NOMO-1 treated with DMSO at 0.1 percent for 48 hours (cell line): ENCODE results near the gene RPS27.
"Not testable (repeated sequence)": the region's sequence is repeated elsewhere in the genome, so short reads cannot be mapped to it uniquely, and the experiment has no call there.

Experiments used
- DNase-seq: peaks from one replicate; lab custom pipeline; 2025; ENCODE audit not compliant: unreplicated experiment; lab: John Stamatoyannopoulos, UW

RPS27 gene

DNA sequence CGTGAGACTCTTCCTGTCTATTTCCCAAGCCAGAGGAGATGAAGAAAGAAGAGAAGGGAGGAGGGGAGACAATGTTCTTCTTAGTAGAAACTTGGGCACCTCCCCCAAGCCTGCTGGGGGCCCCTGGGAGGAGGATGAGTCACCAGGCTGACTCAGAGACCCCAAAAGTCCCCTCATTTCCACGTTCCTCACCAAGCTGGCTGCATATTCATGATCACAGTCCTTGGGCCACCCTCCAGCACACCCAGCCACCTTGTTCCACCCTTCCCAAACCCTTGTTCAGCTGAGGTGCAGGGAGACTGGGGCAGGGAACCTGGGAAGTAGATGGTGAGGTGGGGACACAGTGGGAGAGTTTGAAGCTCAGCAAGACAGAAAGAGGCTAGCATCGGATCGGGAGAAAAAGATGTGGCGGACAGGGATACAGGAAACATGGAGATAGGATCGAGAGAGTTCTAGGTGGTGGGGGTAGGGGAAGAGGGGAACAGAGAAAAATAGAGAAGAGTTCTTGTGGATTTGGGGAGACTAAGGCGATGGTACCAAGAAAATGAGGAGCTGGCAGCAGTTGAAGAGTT, 5.1 kb upstream of the RPS27 start:
- no peak for DNase-seq

DNA sequence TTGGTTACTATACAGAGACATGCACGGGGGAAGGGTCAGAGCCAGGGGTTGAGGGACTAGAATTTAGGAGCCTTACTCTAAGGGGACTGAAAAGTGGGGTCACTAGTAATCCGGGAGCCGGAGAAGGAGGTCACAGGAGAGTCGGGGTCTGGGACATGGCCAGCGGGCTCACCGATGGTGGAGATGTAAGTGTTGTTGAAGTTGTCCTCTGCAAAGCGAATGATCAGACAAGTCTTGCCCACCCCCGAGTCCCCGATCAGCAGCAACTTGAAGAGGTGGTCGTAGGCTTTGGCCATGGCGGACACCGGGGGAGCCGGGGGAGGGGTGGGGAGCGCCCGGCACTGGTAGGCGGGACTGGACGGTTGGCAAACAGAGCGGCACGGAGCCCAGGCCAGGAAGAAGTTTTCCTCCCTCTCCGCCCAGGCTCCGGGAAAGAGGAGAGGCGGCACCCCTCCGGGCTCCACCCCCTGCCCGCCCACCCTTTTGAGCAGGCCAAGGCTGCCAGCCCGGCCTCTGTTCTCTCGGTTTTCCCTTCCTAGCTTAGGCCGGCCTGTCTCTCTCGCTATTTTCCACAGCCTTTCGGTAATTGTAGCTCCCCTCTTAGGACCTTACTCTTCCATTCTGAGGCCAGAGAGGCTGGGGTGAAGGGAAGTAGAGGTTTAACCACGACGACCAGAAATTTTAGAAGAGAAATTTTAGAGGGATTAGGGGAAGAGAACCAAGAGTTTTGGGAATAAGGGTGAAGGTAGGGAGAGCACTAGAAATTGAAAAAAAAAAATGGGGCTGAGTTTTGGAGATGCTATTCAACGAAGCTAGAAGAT, 4.4 kb upstream of the RPS27 start, which contains the start of gene RAB13:
Gene RAB13 (minus strand): TSS at position 399 of the 821 bp plus-strand sequence. CDS start 103 bp downstream, at position 296.
- DNase-seq = peak; percentile 38

DNA sequence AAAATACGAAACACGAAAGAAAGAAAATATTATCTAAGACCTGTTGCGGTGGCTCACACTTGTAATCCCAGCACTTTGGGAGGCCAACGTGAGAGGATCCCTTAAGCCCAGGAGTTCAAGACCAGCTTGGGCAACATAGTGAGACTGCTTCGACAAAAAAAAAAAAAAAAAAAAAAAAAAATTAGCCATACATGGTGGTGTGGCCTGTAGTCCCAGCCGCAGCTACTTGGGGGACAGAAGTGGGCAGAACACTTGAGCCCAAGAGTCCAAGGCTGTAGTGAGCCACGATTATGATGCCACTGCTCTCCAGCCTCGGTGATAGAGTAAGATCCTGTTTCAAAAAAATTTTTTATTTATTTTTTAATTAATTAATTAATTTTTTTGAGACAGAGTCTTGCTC, 2.9 kb upstream of the RPS27 start:
- DNase-seq = no peak

DNA sequence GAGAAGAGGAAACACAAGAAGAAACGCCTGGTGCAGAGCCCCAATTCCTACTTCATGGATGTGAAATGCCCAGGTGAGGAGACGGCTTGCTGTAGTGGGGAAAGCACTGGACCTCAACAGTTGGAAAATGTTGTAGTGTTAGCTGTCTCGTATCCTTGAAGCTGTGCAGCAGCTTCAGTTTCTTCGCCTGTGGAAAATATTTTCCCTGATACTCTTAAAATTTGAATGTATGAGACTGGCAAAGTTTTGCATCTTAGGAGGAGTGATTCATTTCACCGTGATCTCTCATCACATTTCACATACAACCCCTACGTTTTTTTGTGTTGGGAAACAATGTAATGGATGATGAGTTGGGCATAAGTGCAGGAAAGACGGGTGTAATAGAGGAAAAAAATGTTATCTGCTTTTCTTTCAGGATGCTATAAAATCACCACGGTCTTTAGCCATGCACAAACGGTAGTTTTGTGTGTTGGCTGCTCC, 629 bp downstream of the RPS27 start:
- no peak for DNase-seq

DNA sequence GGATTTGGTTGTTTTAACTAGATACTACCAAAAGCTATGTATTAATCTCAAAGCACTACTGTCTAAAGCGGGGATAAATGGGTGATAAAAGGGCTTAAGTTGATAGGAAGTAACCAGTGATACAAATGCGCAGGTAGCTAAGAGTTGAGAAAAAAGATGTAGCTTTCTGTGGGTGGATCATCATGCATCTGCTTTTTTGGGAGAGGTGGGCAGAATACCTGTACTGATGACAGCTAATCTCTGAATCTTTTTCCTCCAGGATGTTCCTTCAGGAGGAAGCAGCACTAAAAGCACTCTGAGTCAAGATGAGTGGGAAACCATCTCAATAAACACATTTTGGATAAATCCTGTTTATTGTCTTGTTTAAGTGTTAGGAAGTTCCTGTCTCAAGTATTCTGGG, 1.2 kb downstream of the RPS27 start:
- DNase-seq = no peak

DNA sequence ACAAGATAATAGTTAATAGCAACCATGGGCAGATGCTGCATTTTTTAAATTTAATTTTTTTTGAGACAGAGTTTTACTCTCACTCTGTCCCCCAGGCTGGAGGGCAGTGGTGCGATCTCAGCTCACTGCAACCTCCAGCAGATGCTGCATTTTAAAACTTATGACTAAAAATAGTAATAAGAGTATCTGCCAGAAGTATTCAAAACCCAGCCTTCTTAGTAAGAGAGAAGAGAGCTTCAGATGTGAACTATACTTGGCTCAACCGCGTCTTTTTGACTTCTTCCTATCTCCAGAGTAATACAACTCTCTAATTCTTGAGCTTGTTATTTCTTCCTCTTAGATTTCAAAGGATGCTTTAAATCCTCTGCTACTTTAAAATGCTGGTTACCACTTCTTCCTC, 4.6 kb downstream of the RPS27 start:
- no peak for DNase-seq

DNA sequence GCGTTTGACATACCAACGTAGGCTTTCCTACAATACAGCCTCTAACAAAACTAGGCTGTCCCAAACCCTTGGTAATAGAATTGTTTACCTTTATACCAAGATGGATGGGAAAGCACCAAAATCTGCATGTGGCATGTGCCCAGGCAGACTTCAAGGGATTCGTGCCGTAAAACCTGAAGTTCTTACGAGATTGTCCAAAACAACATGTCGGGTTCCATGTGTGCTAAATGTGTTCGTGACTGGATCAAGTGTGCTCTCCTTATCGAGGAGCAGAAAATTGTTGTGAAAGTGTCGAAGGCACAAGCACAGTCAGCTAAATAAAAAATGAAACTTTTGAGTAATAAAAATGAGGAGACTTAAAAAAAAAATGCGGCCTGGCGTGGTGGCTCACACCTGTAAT, 5.1 kb downstream of the RPS27 start:
- DNase-seq = no peak

DNA sequence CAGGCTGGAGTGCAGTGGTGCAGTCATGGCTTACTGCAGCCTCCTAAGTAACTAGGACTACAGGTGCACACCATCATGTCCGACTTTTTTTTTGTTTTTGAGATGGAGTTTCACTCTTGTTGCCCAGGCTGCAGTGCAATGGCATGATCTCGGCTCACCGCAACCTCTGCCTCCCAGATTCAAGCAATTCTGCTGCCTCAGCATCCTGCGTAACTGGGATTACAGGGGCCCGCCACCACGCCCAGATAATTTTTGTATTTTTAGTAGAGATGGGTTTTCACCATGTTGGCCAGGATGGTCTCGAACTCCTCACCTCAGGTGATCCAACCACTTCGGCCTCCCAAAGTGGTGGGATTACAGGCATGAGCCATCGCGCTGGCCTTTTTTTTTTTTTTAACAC, 6.3 kb downstream of the RPS27 start:
- DNase-seq = not testable (repeated sequence)

DNA sequence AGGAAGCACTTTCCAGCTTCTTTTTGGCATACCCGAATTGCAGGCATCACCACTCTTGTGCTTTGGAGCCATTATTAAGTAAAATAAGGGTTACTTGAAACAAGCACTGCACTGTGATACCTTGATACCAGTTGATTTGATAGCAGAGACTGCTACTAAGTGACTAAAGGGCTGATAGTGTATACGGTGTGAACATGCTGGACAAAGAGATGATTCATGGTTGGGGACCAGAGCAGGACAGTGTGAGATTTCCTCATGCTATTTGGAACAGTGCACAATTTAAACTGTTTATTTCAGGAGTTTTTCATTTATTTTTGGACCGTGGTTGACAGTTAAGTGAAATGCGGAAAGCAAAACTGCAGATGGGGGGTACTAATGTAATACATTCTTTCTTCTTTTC, 9.9 kb downstream of the RPS27 start:
- no peak for DNase-seq

DNA sequence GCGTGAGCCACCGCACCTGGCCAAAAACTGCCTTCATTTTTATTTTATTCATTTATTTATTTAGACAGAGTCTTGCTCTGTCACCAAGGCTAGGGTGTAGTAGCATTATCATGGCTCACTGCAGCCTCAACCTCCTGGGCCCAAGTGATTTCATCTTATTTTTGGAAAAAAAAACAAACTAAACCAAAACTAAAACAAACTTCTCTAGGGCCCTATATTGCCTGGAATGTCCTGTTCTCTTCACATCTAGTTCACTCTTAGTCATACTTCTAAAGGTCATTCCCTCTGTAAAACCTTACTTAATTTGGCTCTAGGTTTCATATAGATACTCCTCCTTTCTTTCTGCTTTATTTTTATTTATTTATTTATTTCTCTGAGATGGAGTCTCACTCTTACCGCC, 15.6 kb downstream of the RPS27 start:
- DNase-seq = no peak

DNA sequence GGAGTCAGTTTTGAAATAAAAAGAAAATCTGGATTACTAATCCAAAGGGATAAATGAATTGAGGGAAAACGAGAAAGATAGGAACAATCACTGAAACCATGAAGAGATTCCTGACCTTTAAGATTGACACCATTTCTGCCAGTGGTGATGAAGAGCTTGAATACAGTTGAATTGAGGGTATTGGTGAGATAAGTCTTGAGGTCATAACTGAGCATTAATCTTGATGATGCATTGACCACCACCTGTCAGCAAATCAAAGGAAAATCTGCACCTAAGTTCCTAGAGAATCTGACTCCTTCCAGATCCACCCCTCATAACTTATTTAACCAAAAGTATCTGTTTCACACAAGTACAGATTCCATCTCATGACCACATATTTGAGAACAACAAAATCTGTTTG, 21.6 kb downstream of the RPS27 start:
- DNase-seq = no peak

DNA sequence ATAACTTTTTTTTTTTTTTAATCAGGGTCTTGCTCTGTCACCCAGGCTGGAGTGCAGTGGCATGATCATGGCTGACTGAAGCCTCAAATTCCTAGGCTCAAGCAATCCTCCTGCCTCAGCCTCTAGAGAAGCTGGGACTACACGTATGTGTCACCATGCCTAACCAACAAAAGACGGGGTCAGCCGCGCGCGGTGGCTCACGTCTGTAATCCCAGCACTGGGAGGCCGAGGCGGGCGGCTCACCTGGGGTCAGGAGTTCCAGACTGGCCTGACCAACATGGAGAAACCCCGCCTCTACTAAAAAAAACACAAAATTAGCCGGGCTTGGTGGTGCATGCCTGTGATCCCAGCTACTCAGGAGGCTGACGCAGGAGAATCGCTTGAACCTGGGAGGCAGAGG, 22.0 kb downstream of the RPS27 start:
- DNase-seq = not testable (repeated sequence)

DNA sequence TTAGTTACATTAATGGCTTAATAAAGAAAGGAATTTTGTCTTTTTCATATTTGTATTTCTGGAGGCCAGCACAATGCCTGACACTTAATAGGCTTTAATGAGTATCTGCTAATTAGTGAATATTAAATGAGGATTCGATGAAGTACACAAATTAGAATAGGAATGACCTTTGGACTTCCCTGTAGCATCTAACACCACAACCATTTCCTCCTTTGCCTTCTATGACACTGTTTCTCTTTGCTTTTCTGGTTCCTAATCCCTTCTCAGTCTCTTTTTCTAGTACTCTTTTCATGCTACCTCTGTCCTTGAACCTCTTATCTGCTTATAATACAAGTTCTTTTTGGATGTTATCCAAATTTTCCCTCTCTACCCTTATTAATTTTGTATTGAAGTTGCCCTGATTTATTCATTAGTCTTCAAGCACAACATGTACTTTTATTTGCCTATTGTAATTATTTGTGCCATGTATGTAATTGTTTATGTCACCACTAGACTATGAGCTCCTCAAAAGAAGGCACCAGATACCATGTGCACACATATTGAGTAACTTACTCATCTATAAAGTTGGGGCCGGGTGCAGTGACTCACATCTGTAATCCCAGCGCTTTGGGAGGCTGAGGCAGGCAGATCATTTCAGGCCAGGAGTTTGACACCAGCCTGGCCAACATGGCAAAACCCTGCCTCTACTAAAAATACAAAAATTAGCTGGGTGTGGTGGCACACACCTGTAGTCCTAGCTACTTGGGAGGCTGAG, 23.8 kb downstream of the RPS27 start:
- DNase-seq = peak; percentile 68

DNA sequence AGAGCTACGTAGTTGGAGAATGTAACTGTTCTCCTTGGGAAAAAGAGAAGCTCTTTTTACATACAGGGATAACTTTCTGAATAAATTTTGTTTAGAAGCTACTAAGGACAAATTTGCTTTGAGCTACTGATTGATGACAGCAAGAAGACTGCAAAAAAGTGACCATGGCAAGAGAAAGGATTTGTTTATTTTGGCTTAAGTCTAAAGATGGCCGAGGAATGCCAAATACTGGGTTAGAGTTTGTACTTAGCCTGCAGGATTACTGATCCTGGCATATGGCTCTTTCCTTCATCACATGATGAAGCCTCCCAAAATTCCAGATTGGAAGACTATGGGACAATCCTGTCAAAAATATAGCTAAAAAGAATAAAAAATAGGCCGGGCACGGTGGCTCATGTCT, 28.7 kb downstream of the RPS27 start:
- DNase-seq = no peak

DNA sequence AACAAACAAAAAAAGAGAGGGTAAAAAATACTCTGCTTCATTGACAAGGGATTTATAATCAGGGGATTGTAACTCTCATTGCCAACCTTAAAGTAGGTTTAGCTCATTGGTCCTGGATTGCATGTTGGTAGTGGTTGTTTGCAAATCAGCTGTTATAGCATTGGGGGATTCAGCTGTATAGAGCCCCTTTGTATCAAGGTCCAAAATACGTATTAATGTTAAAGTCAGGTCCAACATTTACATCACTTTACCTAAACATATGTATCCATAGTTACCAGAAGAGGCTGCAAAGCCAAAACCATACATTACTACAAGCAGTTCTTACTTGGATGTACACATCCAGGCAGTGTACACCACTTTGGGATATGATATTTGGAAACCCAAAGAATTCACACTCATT, 29.4 kb downstream of the RPS27 start:
- DNase-seq = no peak

DNA sequence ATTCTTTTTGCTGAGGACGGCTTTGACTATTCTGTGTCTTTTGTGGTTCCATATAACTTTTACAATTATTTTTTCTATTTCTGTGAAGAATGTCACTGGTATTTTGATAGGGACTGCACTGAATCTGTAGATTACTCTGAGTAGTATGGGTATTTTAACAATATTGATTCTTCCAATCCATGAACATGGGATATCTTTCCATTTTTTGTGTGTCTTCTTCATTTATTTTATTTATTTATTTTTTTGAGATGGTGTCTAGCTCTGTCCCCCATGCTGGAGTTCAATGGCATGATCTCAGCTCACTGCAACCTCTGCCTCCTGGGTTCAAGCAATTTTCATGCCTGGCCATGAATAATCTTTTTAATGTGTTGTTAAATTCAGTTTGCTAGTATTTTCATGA, 43.1 kb downstream of the RPS27 start:
- not testable (repeated sequence) for DNase-seq
